GM18505 (cell line): ENCODE measurements around the gene NMUR1.

Experiments used
- ATAC-seq: cut with Tn5 transposase; IDR thresholded peaks from one replicate; pipeline ENCODE4 v1.9.1; 2021; ENCODE audit not compliant: unreplicated experiment
- POLR2A ChIP-seq: IDR thresholded peaks from 4 replicates; pipeline ENCODE4 v1.6.1; 2011; ENCODE audit warnings: borderline replicate concordance; ENCODE audit not compliant: insufficient read depth, insufficient read length; ENCODE audit errors: extremely low read depth

NMUR1 gene

GRCh38 chr2:231502596-231502995 lies 27.6 kb downstream of the NMUR1 start:
- no peak for TF ChIP-seq POLR2A
- no peak for ATAC-seq

GRCh38 chr2:231497651-231498050 lies 32.6 kb downstream of the NMUR1 start:
- no peak for TF ChIP-seq POLR2A
- ATAC-seq = no peak

- no peak for ATAC-seq
- no peak for TF ChIP-seq POLR2A
Observed at GRCh38 chr2:231494669-231495068, 35.6 kb downstream of the NMUR1 start.

DNA sequence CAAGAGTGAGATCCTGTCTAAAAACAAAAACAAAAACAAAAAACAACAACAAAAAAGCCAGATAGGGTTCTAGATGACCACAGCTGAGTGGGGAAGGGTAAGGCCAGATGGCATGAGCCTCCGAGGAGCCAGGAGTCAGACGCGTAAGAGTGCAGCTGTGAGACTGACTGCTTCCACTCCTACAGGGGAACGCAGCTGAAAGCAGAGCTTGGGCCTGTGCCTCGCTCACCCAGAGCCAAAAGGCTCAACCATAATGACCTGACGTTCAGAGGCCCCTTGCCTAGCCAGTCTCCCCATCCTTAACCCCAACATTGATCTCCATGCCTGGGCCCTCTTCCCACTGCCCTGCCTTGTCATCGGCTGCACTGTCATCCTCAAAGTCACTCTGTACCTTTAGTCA lies 39.4 kb downstream of the NMUR1 start:
- no peak for ATAC-seq
- TF ChIP-seq POLR2A = no peak

DNA sequence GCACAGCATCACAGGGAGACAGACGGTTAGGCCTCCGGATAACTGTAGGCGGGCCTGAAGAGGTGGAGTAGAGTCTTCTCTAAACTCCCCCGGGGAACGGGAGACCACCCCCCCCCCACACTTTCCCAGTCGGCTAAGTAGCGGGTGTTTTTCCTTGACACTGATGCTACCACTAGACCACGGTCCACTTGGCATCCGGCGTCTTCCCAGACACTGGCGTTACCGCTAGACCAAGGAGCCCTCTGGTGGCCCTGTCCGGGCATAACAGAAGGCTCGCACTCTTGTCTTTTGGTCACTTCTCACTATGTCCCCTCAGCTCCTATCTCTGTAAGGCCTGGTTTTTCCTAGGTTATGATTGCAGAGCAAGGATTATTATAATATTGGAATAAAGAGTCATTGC lies 40.3 kb downstream of the NMUR1 start:
- no peak for TF ChIP-seq POLR2A
- no peak for ATAC-seq

DNA sequence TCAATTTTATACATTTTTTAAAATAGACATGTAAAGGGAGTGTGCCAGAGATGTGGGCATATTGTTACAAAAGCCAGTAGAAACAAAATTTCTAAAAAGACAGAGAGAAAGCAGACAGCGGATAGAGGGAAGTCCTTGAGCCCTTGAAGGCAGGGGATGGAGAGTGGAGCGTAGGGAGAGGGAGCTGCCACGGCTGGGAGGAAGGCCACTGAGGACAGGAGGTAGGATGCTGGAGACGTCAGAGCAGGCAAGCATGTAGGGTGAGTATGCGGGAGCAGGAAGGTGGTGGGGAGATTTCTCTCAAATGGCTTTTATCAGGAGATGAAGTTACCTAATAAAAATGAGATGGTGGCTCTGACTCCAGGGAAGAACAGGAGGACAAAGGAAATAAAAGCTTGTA lies 41.9 kb downstream of the NMUR1 start:
- no peak for ATAC-seq

DNA sequence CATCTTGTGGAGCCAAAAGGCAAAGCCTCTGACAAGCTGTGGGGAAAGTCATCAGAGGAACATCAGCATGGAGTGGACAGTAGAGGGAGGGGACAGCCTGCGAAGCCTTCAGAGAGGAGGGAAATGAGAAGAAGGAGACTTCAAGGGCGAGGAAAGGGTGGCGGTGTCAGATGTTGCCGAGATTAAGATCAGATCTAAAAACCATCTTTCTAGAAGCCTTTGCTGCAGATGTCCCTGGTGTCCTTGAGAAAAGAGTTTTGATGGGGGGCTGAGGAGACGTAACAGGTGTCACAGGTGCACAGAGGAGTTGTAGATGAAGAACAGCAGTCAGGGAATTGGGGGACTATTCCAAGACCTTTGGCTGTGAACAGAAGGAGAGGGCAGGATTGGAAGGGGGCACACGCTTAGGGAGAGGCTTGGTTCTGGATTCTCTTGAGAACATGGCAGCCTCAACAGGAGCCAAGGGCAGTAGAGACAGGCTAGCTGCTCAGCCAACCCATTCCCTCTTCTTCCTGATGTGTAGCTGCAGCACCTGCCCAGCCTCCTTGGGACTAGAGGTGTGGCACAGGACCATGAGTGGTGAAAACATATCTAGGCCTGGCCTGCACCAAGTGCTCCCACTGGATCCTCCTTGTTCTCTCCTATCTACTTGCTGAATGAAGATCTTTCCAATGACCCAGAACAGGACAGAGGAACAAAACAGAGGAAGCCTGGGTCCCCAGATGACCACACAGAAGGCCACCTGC lies 43.2 kb downstream of the NMUR1 start:
- ATAC-seq = no peak
- TF ChIP-seq POLR2A = no peak

More for the DNA sequence above, 41.9 kb downstream of the NMUR1 start:
- TF ChIP-seq POLR2A = no peak

DNA sequence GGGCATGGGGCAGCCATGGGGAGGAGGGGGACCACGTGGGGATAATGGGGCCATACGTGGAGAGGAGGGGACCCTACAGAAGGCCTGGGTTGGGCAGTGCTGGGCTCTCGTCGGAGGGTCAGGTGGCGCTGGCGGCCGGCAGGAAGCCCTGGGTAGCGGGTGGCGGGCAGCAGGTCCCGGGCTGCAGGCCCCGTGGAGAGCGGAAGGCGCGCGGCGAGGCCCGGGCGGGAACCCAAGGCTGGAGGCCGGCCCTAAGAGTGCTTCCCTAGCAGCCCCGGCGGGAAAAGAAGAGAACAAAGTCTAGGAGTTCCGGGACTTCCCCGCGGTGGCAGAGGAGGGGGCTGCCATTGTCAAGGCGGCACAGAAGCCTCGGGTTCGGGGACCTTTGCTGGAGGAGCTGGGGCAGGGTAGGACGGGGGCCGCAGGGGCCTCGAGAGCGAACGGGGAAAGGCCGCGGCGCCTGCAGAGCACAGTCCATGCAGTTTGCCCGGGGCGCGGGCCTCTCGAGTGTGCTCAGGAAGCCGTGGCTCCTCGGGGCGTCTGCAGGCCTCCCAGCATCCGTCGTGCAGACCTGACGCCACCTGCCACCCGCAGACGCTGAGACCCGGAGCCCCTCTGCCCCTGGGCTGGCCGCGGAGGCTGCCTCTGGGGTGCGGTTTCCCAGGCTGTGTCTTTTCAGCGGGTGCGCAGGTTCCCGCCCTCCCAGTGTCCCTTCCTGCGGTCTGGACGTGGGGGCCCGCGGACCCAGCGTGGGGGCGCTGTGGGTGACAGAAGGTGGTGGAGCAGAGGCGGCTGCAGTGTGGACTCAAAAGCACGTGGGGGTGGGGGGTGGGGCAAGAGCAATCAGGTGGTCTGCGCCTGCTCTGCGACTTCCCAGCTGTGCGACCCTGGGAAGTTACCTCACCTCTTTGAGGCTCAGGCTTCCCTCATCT lies 46.6 kb downstream of the NMUR1 start:
- TF ChIP-seq POLR2A = no peak
- ATAC-seq = no peak

GRCh38 chr2:231482806-231483391 lies 47.3 kb downstream of the NMUR1 start:
- ATAC-seq = peak; percentile 82
- peak; percentile 24 for TF ChIP-seq POLR2A

GRCh38 chr2:231480781-231481180 lies 49.5 kb downstream of the NMUR1 start:
- no peak for ATAC-seq
- TF ChIP-seq POLR2A = no peak

GRCh38 chr2:231479455-231479854 lies 50.8 kb downstream of the NMUR1 start:
- no peak for TF ChIP-seq POLR2A

DNA sequence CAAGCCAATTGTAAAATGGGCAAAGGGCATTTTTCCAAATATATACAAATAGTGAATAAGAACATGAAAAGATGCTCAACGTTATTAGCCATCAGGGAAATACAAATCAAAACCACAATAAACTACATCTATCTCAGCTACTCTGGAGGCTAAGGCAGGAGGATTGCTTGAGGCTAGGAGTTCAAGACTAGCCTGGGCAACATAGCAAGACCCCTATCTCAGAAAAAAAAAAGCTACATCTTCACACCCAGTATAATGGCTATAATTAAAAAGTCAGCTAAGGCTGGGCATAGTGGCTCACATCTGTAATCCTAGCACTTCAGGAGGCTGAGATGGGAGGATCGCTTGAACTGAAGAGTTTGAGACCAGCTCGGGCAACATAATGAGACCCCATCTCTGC lies 53.3 kb downstream of the NMUR1 start:
- TF ChIP-seq POLR2A = no peak
- no peak for ATAC-seq

More at GRCh38 chr2:231479455-231479854, 50.8 kb downstream of the NMUR1 start:
- no peak for ATAC-seq

DNA sequence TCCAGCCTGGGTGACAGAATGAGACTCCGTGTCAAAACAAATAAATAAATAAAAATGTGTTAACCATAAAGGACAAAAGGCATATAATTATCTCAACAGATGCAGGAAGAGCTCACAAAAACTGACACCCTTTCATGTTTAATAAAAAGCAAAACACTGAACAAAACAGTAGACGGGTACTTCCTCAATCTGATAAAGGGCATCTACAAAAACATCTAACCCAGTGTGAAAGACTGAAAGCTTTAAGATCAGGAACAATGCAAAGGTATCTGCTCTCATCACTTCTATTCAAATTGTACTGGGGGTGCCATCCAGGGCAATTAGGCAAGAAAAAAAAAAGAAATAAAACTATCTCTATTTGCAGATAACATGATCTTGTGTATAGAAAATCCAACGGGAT lies 54.3 kb downstream of the NMUR1 start:
- ATAC-seq = no peak
- TF ChIP-seq POLR2A = no peak
